Central memory CD8-positive, alpha-beta T cell (primary cell): ENCODE measurements around the gene LPAR3.

Source experiments
- ATAC-seq: fragments of 150-1000 bp; cut with Tn5 transposase; replicated peaks from 2 replicates; pipeline ENCODE4 v1.10.0; 2022; ENCODE audit warnings: mild to moderate bottlenecking, moderate FRiP score, moderate number of reproducible peaks; ENCODE audit not compliant: poor library complexity, severe bottlenecking; ENCODE audit errors: extremely low read depth
- DNase-seq, 2 donors: peaks; one replicate each; pipeline ENCODE4 v3.0.0; 2021; ENCODE audit warnings: low spot score in 2 of 2
- H3K27ac Mint-ChIP-seq: one replicate; pipeline ENCODE4 v1.8.0; 2022; ENCODE audit warnings: low read depth, mild to moderate bottlenecking, moderate library complexity, mixed read lengths
- H3K27me3 Mint-ChIP-seq: one replicate; pipeline ENCODE4 v1.8.0; 2022; ENCODE audit warnings: mixed read lengths
- H3K36me3 Mint-ChIP-seq: one replicate; pipeline ENCODE4 v1.8.0; 2022; ENCODE audit warnings: mild to moderate bottlenecking, moderate library complexity, mixed read lengths; ENCODE audit not compliant: insufficient read depth
- H3K4me1 Mint-ChIP-seq: one replicate; pipeline ENCODE4 v1.8.0; 2022; ENCODE audit warnings: mixed read lengths
- H3K4me3 Mint-ChIP-seq: one replicate; pipeline ENCODE4 v1.8.0; 2022; ENCODE audit warnings: mild to moderate bottlenecking, moderate library complexity, mixed read lengths
- H3K9me3 Mint-ChIP-seq: one replicate; pipeline ENCODE4 v1.8.0; 2022; ENCODE audit warnings: mixed read lengths

Gene LPAR3

DNA sequence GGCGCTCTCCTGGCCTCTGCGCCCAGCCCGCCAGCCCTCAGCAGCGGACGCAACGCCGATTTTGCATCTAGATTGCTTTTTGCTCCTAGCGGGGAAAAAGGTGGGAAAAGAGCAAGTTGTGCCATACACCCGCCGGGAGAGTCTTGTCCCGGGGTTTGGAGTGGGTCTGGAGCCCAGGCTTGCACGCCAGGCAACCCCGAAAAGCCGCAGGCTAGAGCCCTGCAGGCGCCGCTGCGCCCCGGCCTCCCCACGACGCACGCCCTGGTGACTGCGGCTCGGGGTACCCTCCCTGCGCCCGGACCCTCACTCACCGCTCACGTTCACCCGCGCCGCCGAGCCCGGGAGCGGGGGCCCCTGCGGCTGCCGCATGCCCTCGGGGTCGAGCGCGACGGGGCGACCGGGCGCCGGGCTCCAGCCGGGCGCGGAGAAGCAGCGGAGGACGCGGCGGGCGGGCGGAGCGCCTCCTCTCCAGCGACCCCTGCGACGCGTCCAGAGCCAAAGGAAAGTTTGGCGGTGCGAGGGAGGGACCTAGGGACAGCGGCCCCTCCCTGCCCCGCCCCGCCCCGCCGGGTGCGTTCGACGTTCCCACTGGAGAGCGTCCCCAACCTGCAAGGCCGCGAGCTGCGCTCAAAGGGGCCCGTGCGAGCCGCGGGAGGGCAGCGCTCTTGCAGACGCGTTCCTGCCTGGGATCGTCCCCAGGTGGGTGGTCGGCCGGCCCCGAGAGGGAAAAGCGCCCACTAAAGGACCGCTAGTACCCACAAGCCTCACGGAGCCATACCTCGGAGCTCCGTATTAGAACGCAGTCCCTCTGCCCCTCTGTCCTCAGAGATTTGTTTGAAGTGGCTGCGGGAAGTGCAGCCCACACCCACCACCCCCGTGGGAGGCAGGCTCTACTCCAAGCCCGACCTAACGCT, at the start of gene LPAR3:
Gene LPAR3, minus strand, starts transcription at position 502 of the 914 bp plus-strand sequence. CDS start 27,086 bp downstream, outside the sequence.
- Mint-ChIP-seq H3K4me3 (peak within 1 kb of the TSS; percentile 64), H3K4me1 (peaks cover 17% of the 10 kb centered on the region), H3K36me3 (no peaks in the 10 kb centered on the region), H3K9me3 (no peaks in the 10 kb centered on the region), H3K27ac (peak within 1 kb of the TSS; percentile 47), H3K27me3 (peaks cover 55% of the 10 kb centered on the region)
- no peak for ATAC-seq
- DNase-seq: no peak

GRCh38 chr1:84941843-84942242, 48.8 kb upstream of the LPAR3 start:
- Mint-ChIP-seq H3K27ac (no peak overlapping the region), H3K27me3 (no peaks in the 10 kb centered on the region), H3K4me3 (no peak overlapping the region), H3K9me3 (no peaks in the 10 kb centered on the region), H3K36me3 (peaks cover 18% of the 10 kb centered on the region), H3K4me1 (peaks cover 6% of the 10 kb centered on the region)
- ATAC-seq (no peak), DNase-seq (no peak)

DNA sequence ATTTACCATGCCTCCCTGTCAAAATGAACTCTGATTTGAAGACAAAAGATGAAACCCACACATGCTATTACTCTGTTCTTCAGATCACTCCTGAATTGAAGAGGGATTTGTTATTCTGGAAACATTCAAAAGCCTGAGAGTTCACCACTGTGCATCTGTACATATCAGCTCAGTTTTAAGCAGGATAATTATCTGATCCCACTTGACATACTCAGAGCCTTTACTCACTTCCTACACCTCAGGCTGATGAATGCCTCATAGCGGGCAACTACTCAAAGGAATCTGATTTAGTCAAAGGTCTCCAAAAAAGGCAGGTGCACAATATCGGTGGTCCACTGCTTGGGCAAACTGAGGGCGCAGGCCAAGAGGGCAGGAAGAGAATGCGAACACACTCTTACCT, 47.5 kb upstream of the LPAR3 start:
- H3K36me3 Mint-ChIP-seq: peaks cover 16% of the 10 kb centered on the region

DNA sequence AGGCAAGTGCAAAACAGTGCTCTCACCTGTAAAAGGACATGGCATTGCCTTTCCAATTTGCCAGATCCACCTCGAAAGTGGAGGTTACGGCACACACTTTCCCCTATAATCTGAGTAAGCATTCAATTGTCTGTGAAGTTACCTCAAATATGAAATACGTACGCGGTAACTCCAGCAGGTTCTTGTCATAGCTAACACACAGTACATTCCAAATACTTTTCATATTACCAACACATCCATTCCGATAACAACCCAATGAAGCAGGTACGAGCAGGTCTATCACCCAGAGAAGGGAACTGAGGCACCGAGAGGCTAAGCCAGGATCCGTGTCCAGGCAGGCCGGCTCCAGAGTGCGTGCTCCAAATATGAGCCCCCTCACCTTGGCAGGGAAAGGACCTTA, 46.8 kb upstream of the LPAR3 start:
- no peaks in the 10 kb centered on the region for H3K9me3 Mint-ChIP-seq
- DNase-seq (no peak), ATAC-seq (no peak)
- no peak overlapping the region for H3K4me3 Mint-ChIP-seq
- peaks cover 6% of the 10 kb centered on the region for H3K4me1 Mint-ChIP-seq
- H3K36me3 Mint-ChIP-seq: peaks cover 11% of the 10 kb centered on the region
- H3K27me3 Mint-ChIP-seq: no peaks in the 10 kb centered on the region
- no peak overlapping the region for H3K27ac Mint-ChIP-seq

More for the DNA sequence above, 47.5 kb upstream of the LPAR3 start:
- H3K4me1 Mint-ChIP-seq: peaks cover 6% of the 10 kb centered on the region
- H3K4me3 Mint-ChIP-seq: no peak overlapping the region
- no peak for DNase-seq
- H3K27ac Mint-ChIP-seq: no peak overlapping the region
- no peaks in the 10 kb centered on the region for H3K27me3 Mint-ChIP-seq
- no peak for ATAC-seq
- H3K9me3 Mint-ChIP-seq: no peaks in the 10 kb centered on the region

DNA sequence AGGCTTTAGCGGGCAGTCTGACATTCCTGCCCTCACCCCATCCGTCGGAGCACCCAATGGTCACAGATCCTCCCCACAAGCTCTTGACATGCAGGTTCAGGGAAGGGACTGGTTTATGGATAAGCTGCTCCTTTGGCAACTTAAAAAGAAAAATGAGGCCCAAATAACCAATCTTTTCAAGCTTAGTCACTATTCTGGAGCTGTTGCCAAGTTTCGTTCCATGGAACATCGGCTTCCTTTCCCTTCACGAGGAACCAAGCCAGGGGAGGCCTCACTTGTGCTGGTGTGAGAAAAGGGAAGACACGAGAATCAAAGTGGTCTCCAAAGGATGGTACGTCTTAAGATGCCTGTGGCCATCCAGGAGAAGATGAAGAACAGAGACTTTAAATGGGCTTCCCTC, 46.1 kb upstream of the LPAR3 start:
- peaks cover 6% of the 10 kb centered on the region for H3K4me1 Mint-ChIP-seq
- ATAC-seq: no peak
- peaks cover 11% of the 10 kb centered on the region for H3K36me3 Mint-ChIP-seq
- H3K9me3 Mint-ChIP-seq: no peaks in the 10 kb centered on the region
- H3K4me3 Mint-ChIP-seq: no peak overlapping the region
- no peaks in the 10 kb centered on the region for H3K27me3 Mint-ChIP-seq
- DNase-seq: no peak
- no peak overlapping the region for H3K27ac Mint-ChIP-seq

GRCh38 chr1:84936116-84936810, 43.3 kb upstream of the LPAR3 start:
- no peaks in the 10 kb centered on the region for H3K27me3 Mint-ChIP-seq
- H3K4me1 Mint-ChIP-seq: peaks cover 6% of the 10 kb centered on the region
- DNase-seq (peak; percentile 17 to 24), ATAC-seq (no peak)
- no peaks in the 10 kb centered on the region for H3K9me3 Mint-ChIP-seq
- peaks cover 11% of the 10 kb centered on the region for H3K36me3 Mint-ChIP-seq
- H3K4me3 Mint-ChIP-seq: no peak overlapping the region
- no peak overlapping the region for H3K27ac Mint-ChIP-seq

DNA sequence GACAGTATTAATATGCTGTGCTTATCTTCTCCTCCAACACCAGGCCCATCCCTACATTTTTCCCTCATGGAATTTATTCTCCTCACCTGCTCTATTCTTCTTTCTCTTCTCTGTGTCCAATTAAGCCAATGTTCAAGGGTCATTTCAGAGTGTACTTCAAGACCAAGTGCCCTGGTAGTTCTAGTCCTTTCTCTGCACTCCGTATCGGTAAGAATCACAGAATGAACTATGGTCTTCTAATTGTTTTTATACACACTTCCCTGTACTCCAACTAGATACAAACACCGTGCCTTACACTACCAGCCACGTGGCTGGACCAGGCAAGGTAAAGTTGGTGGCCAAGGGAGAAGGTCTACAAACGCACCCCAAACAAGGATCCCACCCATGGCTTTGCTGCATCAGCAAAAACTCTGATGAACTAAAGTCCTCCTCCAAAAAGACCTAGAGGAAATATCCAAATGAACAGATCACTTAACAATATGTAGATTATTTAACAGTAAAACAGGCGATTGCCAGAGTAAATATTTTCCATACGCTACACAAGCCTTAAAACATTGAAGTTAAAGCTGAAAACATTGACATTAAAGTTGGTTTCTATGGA, 40.1 kb upstream of the LPAR3 start:
- Mint-ChIP-seq H3K27ac (no peak overlapping the region), H3K36me3 (peaks cover 11% of the 10 kb centered on the region), H3K27me3 (no peaks in the 10 kb centered on the region), H3K9me3 (no peaks in the 10 kb centered on the region), H3K4me1 (peaks cover 6% of the 10 kb centered on the region), H3K4me3 (no peak overlapping the region)
- ATAC-seq (no peak), DNase-seq (no peak)

GRCh38 chr1:84930831-84931230, 37.8 kb upstream of the LPAR3 start:
- DNase-seq: no peak
- ATAC-seq: no peak
- Mint-ChIP-seq H3K27ac (no peak overlapping the region), H3K36me3 (peaks cover 11% of the 10 kb centered on the region), H3K4me1 (no peaks in the 10 kb centered on the region), H3K9me3 (no peaks in the 10 kb centered on the region), H3K27me3 (no peaks in the 10 kb centered on the region), H3K4me3 (no peak overlapping the region)

GRCh38 chr1:84930329-84930728, 37.3 kb upstream of the LPAR3 start:
- no peak for DNase-seq
- H3K4me3 Mint-ChIP-seq: no peak overlapping the region

DNA sequence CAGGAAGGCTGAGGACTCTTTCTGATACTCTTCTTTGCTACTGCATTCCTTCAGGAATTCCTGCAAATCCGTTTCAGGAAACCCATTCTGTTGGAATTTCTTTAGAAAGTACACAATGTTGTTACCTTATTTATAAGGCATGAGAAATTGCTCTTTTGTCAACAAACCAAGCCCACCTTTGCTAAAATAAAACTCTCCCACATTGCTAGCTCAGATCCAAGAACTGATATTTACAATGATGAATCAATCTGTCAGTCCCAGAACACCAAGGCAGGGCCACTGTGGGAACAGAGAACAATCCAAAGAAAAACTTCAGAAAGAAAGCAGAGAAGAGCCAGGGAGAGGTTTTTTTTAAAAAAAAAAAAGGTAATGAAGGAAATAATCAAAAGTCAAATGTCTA, 36.6 kb upstream of the LPAR3 start:
- Mint-ChIP-seq H3K36me3 (peaks cover 14% of the 10 kb centered on the region), H3K27me3 (no peaks in the 10 kb centered on the region), H3K4me1 (no peaks in the 10 kb centered on the region), H3K4me3 (no peak overlapping the region), H3K27ac (no peak overlapping the region), H3K9me3 (no peaks in the 10 kb centered on the region)
- DNase-seq (no peak), ATAC-seq (no peak)

More at GRCh38 chr1:84930329-84930728, 37.3 kb upstream of the LPAR3 start:
- H3K27ac Mint-ChIP-seq: no peak overlapping the region
- peaks cover 11% of the 10 kb centered on the region for H3K36me3 Mint-ChIP-seq
- no peaks in the 10 kb centered on the region for H3K27me3 Mint-ChIP-seq
- no peak for ATAC-seq
- H3K4me1 Mint-ChIP-seq: no peaks in the 10 kb centered on the region
- H3K9me3 Mint-ChIP-seq: no peaks in the 10 kb centered on the region

GRCh38 chr1:84928979-84929378, 36.0 kb upstream of the LPAR3 start:
- Mint-ChIP-seq H3K27ac (no peak overlapping the region), H3K36me3 (peaks cover 14% of the 10 kb centered on the region), H3K4me3 (no peak overlapping the region)

GRCh38 chr1:84923317-84923716, 30.3 kb upstream of the LPAR3 start:
- peaks cover 6% of the 10 kb centered on the region for H3K36me3 Mint-ChIP-seq
- H3K27me3 Mint-ChIP-seq: peaks cover 13% of the 10 kb centered on the region
- no peak for ATAC-seq
- DNase-seq: no peak
- no peaks in the 10 kb centered on the region for H3K9me3 Mint-ChIP-seq
- H3K27ac Mint-ChIP-seq: no peak overlapping the region
- no peaks in the 10 kb centered on the region for H3K4me1 Mint-ChIP-seq
- no peak overlapping the region for H3K4me3 Mint-ChIP-seq

More at GRCh38 chr1:84928979-84929378, 36.0 kb upstream of the LPAR3 start:
- DNase-seq (no peak), ATAC-seq (no peak)
- H3K9me3 Mint-ChIP-seq: no peaks in the 10 kb centered on the region
- H3K27me3 Mint-ChIP-seq: no peaks in the 10 kb centered on the region
- no peaks in the 10 kb centered on the region for H3K4me1 Mint-ChIP-seq
